Astrocyte (in vitro differentiated cells and primary cell): Measurements from ENCODE around the gene FEM1C.

Experiments used
- EZH2 ChIP-seq: IDR thresholded peaks from 2 replicates; pipeline ENCODE4 v1.6.1; 2012; ENCODE audit warnings: mild to moderate bottlenecking, low read length, inconsistent platforms; ENCODE audit not compliant: insufficient read depth
- TF ChIP-seq, protein P1 (sequence below): IDR thresholded peaks from 2 replicates; pipeline ENCODE4 v1.5.1; 2011; ENCODE audit warnings: low read depth, mild to moderate bottlenecking, inconsistent platforms, low read length, moderate library complexity; ENCODE audit not compliant: insufficient read depth

DNA sequence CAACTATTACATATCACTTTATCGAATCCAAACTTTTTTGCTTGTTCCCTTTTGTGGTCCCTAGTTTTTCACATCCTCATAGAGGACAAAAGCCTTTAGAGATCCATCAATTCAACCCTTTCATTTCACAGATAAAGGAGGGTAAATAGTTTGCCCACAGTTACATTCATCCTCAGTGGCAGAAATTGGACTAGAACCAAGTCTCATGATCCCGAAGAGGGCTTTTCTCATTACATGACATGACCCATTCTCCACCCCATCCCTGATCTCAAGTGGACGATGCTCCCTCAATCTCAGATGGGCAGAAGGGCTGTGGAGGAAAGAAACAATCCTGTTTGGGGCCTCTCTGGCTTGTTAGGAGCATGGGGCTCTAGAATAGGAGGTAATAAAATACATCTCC, 34.6 kb upstream of the FEM1C start:
- TF ChIP-seq, protein P1, sequence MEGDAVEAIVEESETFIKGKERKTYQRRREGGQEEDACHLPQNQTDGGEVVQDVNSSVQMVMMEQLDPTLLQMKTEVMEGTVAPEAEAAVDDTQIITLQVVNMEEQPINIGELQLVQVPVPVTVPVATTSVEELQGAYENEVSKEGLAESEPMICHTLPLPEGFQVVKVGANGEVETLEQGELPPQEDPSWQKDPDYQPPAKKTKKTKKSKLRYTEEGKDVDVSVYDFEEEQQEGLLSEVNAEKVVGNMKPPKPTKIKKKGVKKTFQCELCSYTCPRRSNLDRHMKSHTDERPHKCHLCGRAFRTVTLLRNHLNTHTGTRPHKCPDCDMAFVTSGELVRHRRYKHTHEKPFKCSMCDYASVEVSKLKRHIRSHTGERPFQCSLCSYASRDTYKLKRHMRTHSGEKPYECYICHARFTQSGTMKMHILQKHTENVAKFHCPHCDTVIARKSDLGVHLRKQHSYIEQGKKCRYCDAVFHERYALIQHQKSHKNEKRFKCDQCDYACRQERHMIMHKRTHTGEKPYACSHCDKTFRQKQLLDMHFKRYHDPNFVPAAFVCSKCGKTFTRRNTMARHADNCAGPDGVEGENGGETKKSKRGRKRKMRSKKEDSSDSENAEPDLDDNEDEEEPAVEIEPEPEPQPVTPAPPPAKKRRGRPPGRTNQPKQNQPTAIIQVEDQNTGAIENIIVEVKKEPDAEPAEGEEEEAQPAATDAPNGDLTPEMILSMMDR = no peak
- no peak for TF ChIP-seq EZH2
